GM12874 (cell line): ENCODE measurements around the gene MRRF.

Experiments
- TF ChIP-seq, protein P1 (sequence below): IDR thresholded peaks from 2 replicates; pipeline ENCODE4 v1.5.1; 2011; ENCODE audit warnings: low read depth, mild to moderate bottlenecking, control low read depth, low read length, moderate library complexity; ENCODE audit not compliant: insufficient read depth

The MRRF gene

DNA sequence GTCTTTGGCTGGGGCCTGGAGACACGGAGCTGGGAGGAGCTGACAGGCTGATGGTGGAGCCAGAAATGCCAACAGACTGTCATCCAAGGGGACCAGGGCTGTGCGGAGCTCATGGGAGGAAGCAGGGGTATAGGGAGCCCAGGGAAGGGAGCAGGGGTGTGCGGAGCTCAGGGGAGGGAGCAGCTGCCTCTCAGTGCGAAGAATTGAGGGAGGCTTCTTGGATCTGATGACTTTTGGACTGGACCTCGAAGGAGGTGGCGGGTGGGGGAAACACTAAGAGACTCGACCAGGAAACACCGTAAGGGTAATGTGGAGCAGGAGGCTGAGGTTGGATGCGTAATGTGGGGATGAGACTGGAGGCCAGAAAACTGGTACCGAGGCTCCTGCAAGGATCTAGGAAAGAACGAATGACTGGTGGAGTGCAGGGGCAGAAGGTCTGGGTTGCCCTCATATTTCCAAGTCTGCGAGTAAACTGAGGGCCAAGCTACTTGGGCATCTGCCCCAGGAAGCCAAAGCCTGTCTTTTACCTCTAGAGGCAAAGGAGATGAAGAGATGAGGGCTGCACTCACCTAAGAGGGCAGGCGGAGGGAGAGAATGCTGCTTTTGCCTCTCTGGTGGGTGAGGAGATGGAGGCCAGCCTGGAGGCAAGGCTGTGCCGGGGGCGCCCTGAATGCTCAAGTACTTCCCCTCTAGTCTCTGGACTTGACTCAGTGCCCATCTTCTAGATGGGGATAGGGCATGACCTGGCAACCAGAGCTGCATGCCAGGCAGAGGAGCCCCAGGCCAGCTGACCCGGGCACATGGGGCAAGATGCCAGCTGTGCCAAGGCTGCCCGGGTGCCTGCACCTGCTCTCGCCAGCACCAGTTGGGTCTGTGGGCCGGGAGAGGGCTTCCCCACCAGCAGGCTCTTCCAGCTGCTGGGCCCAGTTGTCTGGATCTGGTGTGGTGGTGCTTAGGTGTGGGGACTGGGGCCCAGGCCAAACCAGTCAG is 108.5 kb downstream of the MRRF start:
- TF ChIP-seq, protein P1, sequence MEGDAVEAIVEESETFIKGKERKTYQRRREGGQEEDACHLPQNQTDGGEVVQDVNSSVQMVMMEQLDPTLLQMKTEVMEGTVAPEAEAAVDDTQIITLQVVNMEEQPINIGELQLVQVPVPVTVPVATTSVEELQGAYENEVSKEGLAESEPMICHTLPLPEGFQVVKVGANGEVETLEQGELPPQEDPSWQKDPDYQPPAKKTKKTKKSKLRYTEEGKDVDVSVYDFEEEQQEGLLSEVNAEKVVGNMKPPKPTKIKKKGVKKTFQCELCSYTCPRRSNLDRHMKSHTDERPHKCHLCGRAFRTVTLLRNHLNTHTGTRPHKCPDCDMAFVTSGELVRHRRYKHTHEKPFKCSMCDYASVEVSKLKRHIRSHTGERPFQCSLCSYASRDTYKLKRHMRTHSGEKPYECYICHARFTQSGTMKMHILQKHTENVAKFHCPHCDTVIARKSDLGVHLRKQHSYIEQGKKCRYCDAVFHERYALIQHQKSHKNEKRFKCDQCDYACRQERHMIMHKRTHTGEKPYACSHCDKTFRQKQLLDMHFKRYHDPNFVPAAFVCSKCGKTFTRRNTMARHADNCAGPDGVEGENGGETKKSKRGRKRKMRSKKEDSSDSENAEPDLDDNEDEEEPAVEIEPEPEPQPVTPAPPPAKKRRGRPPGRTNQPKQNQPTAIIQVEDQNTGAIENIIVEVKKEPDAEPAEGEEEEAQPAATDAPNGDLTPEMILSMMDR, result no peak

DNA sequence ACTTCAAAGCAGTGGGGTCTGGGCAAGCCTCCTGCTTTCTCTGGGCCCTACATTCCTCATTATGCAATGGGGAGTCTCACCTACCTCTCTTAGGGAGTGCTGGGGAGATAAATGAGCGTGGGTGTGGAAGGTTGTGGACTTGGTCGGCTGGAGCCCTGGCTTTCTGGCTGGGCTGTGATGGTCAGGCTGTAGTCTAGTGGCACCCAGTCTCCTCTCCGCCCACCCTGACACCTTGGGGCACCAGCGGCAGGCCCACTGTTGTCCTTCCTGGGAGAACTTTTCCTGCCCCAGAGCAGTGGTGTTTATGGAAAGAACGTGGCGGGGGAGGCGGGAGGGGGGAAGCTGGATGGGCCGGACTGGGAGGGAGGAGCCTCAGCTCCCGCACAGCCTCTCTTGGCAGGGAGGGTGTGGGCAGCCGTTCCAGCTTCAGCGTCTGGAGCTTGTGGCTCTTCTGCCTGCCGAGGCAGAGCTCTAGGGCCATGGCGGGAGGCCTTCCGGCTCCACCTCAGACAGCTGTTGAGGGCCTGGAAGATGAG is 110.3 kb downstream of the MRRF start:
- TF ChIP-seq, protein P1, result no peak

DNA sequence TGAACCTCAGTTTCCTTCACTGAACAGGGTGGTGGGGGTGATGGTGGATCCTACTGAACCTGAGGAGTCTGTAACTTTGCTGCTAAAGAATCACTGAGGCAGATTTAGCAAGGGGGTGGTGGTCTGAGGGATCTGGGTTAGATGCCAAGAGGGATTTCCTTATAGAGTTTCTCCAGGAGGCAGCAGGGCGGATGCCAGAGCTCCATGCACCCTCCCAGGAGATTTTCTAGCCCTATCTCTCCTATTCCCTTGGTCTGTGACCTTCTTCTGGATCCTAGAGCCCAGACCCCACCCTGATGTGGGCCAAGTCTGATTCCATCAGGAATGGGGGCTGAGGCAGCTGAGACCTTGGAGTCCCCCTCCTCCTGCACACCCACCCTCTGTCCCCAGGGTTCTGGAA is 112.1 kb downstream of the MRRF start:
- TF ChIP-seq, protein P1, result no peak

DNA sequence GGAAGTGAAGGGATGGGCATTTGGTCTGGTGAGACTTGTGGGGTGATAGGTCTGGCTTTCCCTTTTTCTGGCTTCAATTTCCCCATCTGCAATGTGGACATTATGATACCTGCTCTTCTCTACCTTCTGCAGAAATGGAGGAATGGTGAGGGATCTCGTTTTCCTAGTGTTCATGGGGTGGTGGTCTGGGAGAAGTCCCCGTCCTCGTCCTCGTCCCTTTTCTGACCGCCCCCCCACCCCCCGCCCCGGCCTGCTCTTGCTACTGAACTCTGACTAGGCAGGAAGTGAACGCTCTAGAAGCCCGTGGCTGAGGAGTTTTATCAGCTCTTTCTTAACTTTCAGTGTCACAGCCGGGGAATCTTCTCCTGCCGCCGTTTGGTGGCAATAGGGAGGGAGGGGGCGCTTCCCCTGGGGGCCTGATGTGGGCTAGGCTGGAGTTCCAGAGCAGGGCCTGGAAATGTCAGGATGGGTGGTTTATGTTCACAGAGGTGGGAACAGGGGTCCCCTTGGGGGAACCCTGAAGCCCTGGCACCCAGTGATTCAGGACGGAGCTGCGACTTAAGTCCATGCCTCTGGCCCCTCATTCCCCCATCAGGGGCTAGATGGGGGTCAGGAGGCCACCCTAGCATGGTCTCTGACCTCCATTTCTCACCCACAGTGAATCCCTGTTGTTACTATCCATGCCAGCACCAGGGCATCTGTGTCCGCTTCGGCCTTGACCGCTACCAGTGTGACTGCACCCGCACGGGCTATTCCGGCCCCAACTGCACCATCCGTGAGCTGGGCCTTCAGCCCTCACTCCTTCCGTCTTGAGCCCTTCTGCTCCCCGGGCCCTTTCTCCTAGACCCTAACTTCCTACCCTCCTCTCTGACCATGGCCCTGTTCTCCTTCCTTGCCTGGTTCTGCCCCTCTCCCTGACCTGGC is 112.8 kb downstream of the MRRF start:
- TF ChIP-seq, protein P1, result no peak

DNA sequence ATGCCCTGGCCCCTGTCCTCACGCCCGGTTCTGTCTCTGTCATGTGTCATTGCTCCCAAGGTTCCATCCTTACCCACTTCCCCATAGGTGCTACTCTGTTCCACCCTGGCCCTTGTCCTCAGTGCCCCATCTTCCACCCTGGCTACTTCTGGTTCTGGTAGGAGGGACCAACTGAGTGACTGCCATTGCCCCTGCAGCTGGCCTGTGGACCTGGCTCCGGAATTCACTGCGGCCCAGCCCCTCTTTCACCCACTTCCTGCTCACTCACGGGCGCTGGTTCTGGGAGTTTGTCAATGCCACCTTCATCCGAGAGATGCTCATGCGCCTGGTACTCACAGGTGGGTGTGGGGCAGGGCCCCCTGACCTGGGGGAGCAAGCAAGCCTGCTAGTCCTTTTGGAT is 113.6 kb downstream of the MRRF start:
- TF ChIP-seq, protein P1, result no peak

DNA sequence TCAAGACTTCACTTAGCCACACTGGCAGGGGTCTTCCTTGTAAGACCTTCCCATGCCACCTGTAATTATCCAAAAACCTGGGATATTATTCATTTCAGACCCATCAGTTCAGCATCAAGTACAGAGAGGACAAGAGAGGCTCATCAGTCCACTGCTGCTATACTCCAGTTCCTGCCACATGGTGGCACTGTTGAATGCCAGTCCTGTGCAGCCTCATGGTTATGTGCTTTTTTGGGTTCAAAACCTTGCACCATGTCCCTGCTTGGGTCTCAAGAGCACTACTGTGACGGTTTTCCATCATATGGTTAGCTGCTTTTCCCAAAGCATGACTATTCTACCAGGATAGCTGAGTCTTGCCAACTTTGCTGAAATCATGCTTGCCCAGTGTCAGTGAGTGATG is 114.7 kb downstream of the MRRF start:
- TF ChIP-seq, protein P1, result peak; percentile 54

DNA sequence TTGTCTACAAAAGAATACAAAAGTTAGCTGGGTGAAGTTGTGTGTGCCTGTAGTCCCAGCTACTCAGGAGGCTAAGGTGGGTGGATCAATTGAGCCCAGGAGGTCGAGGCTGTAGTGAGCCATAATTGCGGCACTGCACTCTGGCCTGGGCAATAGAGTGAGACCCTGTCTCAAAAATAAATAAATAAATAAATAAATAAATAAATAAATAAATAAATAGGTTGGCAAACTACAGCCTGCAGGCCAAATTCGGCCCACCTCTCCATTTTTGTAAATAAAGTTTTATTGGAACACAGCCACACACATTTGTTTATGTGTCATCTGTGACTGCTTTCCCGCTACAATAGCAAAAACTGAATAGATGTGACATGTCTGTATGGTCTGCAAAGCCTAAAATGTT is 115.6 kb downstream of the MRRF start:
- TF ChIP-seq, protein P1, result no peak
